Trophoblast cell (in vitro differentiated cells and primary cell): ENCODE measurements around the gene SLC30A3.

Experiments
- DNase-seq, 2 donors: peaks; one replicate each; pipeline ENCODE4 v3.0.0-alpha.2; 2016
- H2AFZ ChIP-seq: 2 replicates; pipeline ENCODE4 v1.6.1; 2013; ENCODE audit warnings: low read length, moderate library complexity, mild to moderate bottlenecking; ENCODE audit not compliant: insufficient read depth, poor library complexity
- H2AK5ac ChIP-seq: 2 replicates; pipeline ENCODE4 v1.6.1; 2013; ENCODE audit warnings: mild to moderate bottlenecking, low read length
- H2BK120ac ChIP-seq: 2 replicates; pipeline ENCODE4 v1.6.1; 2013; ENCODE audit warnings: low read length, mild to moderate bottlenecking, moderate library complexity; ENCODE audit not compliant: insufficient read depth, poor library complexity
- H2BK12ac ChIP-seq: 2 replicates; pipeline ENCODE4 v1.6.1; 2013; ENCODE audit warnings: mild to moderate bottlenecking, low read length, moderate library complexity
- H2BK5ac ChIP-seq: 2 replicates; pipeline ENCODE4 v1.6.1; 2013; ENCODE audit warnings: low read length, low read depth, moderate library complexity, mild to moderate bottlenecking; ENCODE audit not compliant: poor library complexity
- H3K14ac ChIP-seq: 2 replicates; pipeline ENCODE4 v1.6.1; 2013; ENCODE audit warnings: mild to moderate bottlenecking, low read length
- H3K18ac ChIP-seq: 2 replicates; pipeline ENCODE4 v1.6.1; 2013; ENCODE audit warnings: mild to moderate bottlenecking, low read length
- H3K23ac ChIP-seq: 2 replicates; pipeline ENCODE4 v1.6.1; 2013; ENCODE audit warnings: low read length
- H3K27ac ChIP-seq: 2 replicates; pipeline ENCODE4 v1.5.1; 2013; ENCODE audit warnings: low read depth, mild to moderate bottlenecking, inconsistent platforms, low read length, moderate library complexity
- H3K27me3 ChIP-seq: 2 replicates; pipeline ENCODE4 v1.6.1; 2013; ENCODE audit warnings: inconsistent platforms, mild to moderate bottlenecking, low read length, moderate library complexity; ENCODE audit not compliant: insufficient read depth
- H3K36me3 ChIP-seq, 2 experiments: 1 replicate in 1 of 2; 2 replicates in 1 of 2; pipeline ENCODE4 v1.6.1; 2013; ENCODE audit warnings: low read length in 2 of 2, mild to moderate bottlenecking in 2 of 2, moderate library complexity in 1 of 2; ENCODE audit not compliant: insufficient read depth in 2 of 2, control insufficient read depth in 1 of 2
- H3K4ac ChIP-seq: 2 replicates; pipeline ENCODE4 v1.6.1; 2013; ENCODE audit warnings: low read depth, mild to moderate bottlenecking, low read length, moderate library complexity
- H3K4me1 ChIP-seq, 2 experiments: 1 replicate in 1 of 2; 2 replicates in 1 of 2; pipeline ENCODE4 v1.6.1; 2013; ENCODE audit warnings: low read length in 2 of 2, mild to moderate bottlenecking in 2 of 2, moderate library complexity in 1 of 2; ENCODE audit not compliant: insufficient read depth in 2 of 2, control insufficient read depth in 1 of 2
- H3K4me2 ChIP-seq: 2 replicates; pipeline ENCODE4 v1.6.1; 2013; ENCODE audit warnings: inconsistent platforms, mild to moderate bottlenecking, low read length, moderate library complexity
- H3K4me3 ChIP-seq: 2 replicates; pipeline ENCODE4 v1.5.1; 2013; ENCODE audit warnings: mild to moderate bottlenecking, low read depth, low read length, inconsistent platforms
- H3K79me1 ChIP-seq: one replicate; pipeline ENCODE4 v1.6.1; 2013; ENCODE audit warnings: low read length
- H3K79me2 ChIP-seq: 2 replicates; pipeline ENCODE4 v1.6.1; 2013; ENCODE audit warnings: low read length, mild to moderate bottlenecking; ENCODE audit not compliant: control insufficient read depth, insufficient read depth, poor library complexity
- H3K9ac ChIP-seq: 2 replicates; pipeline ENCODE4 v1.6.1; 2013; ENCODE audit warnings: mild to moderate bottlenecking, low read length
- H3K9me3 ChIP-seq: 2 replicates; pipeline ENCODE4 v1.6.1; 2013; ENCODE audit warnings: low read depth, mild to moderate bottlenecking, control low read depth, inconsistent platforms, low read length; ENCODE audit not compliant: insufficient read depth
- H4K12ac ChIP-seq: 2 replicates; pipeline ENCODE4 v1.6.1; 2013; ENCODE audit warnings: low read depth, mild to moderate bottlenecking, low read length, moderate library complexity
- H4K8ac ChIP-seq: 2 replicates; pipeline ENCODE4 v1.6.1; 2013; ENCODE audit warnings: low read depth, mild to moderate bottlenecking, low read length, moderate library complexity
- H4K91ac ChIP-seq: one replicate; pipeline ENCODE4 v1.6.1; 2013; ENCODE audit warnings: low read depth, mild to moderate bottlenecking, low read length, moderate library complexity
- WGBS: extraction: QIAGEN DNeasy Blood & Tissue Kit; methylation state at CpG from one replicate; pipeline ENCODE4 v1.1.7; 2013; ENCODE audit warnings: missing lambda C conversion rate; ENCODE audit not compliant: insufficient read length, insufficient coverage; ENCODE audit errors: extremely low coverage; 5-methylcytosine and 5-hydroxymethylcytosine counted together

SLC30A3 gene

GRCh38 chr2:27249891-27250651 lies 12.8 kb downstream of the SLC30A3 start:
- Histone ChIP-seq H2BK120ac (no peak overlapping the region), H3K79me2 (no peaks in the 10 kb centered on the region), H3K4me3 (no peak overlapping the region), H2BK5ac (no peak overlapping the region), H3K79me1 (no peaks in the 10 kb centered on the region), H3K27me3 (no peaks in the 10 kb centered on the region), H3K23ac (no peak overlapping the region), H3K18ac (no peak overlapping the region), H3K4me2 (peak overlapping the region; percentile 19), H3K27ac (no peak overlapping the region), H2AK5ac (no peak overlapping the region), H4K8ac (peak overlapping the region; percentile 24), H4K91ac (no peak overlapping the region), H3K14ac (no peak overlapping the region), H3K4me1 (no peaks in the 10 kb centered on the region), H2AFZ (no peak overlapping the region), H3K36me3 (peaks cover 0 to 2% of the 10 kb centered on the region in 2 experiments), H4K12ac (peak overlapping the region; percentile 31), H3K9me3 (no peaks in the 10 kb centered on the region), H2BK12ac (no peak overlapping the region), H3K9ac (no peak overlapping the region), H3K4ac (no peak overlapping the region)
- peak in 1 of 2 donors; percentile 25 for DNase-seq
- no CpG with 5 or more reads among the region's 22 CpGs for WGBS

- no peak overlapping the region for H4K8ac ChIP-seq
- H3K4me2 ChIP-seq: no peak overlapping the region
- no peak overlapping the region for H2BK120ac ChIP-seq
- no peaks in the 10 kb centered on the region for H3K9me3 ChIP-seq
- no peaks in the 10 kb centered on the region for H3K79me2 ChIP-seq
- no peaks in the 10 kb centered on the region for H3K4me1 ChIP-seq
- H3K27ac ChIP-seq: no peak overlapping the region
- no peak overlapping the region for H3K14ac ChIP-seq
- H2AFZ ChIP-seq: no peak overlapping the region
- no peak overlapping the region for H3K4ac ChIP-seq
- WGBS: no CpG with 5 or more reads among the region's 12 CpGs
- H2AK5ac ChIP-seq: no peak overlapping the region
- no peaks in the 10 kb centered on the region for H3K79me1 ChIP-seq
- no peak overlapping the region for H2BK5ac ChIP-seq
- no peak overlapping the region for H3K9ac ChIP-seq
- H2BK12ac ChIP-seq: no peak overlapping the region
- no peak for DNase-seq
- H3K36me3 ChIP-seq: peaks cover under 1 to 8% of the 10 kb centered on the region in 2 experiments
- H4K12ac ChIP-seq: no peak overlapping the region
- no peak overlapping the region for H3K23ac ChIP-seq
- H4K91ac ChIP-seq: no peak overlapping the region
- H3K4me3 ChIP-seq: no peak overlapping the region
- H3K27me3 ChIP-seq: no peaks in the 10 kb centered on the region
- H3K18ac ChIP-seq: no peak overlapping the region
These were observed 13.5 kb downstream of the SLC30A3 start for GRCh38 chr2:27249159-27249890.

GRCh38 chr2:27247893-27248292 lies 15.0 kb downstream of the SLC30A3 start:
- H4K91ac ChIP-seq: no peak overlapping the region
- WGBS: no CpG with 5 or more reads among the region's 4 CpGs
- no peak overlapping the region for H3K4me2 ChIP-seq

GRCh38 chr2:27245626-27246025 lies 17.2 kb downstream of the SLC30A3 start:
- H3K9me3 ChIP-seq: peaks cover 2% of the 10 kb centered on the region
- H2BK5ac ChIP-seq: no peak overlapping the region
- H4K8ac ChIP-seq: no peak overlapping the region
- no CpG with 5 or more reads among the region's 4 CpGs for WGBS
- no peaks in the 10 kb centered on the region for H3K79me1 ChIP-seq
- no peak overlapping the region for H3K23ac ChIP-seq
- H3K4me2 ChIP-seq: no peak overlapping the region
- no peak overlapping the region for H3K4me3 ChIP-seq
- no peaks in the 10 kb centered on the region for H3K79me2 ChIP-seq
- no peaks in the 10 kb centered on the region for H3K27me3 ChIP-seq
- no peak overlapping the region for H2BK12ac ChIP-seq
- peaks cover 38 to 45% of the 10 kb centered on the region in 2 experiments for H3K36me3 ChIP-seq
- no peak overlapping the region for H3K4ac ChIP-seq
- no peak overlapping the region for H3K18ac ChIP-seq
- H3K27ac ChIP-seq: no peak overlapping the region
- H3K9ac ChIP-seq: no peak overlapping the region
- H3K4me1 ChIP-seq: no peaks in the 10 kb centered on the region
- no peak overlapping the region for H2AK5ac ChIP-seq
- no peak overlapping the region for H2BK120ac ChIP-seq
- H3K14ac ChIP-seq: no peak overlapping the region
- no peak overlapping the region for H4K12ac ChIP-seq
- H2AFZ ChIP-seq: no peak overlapping the region
- no peak for DNase-seq
- no peak overlapping the region for H4K91ac ChIP-seq

More at GRCh38 chr2:27247893-27248292, 15.0 kb downstream of the SLC30A3 start:
- H3K27me3 ChIP-seq: no peaks in the 10 kb centered on the region
- no peak overlapping the region for H2AK5ac ChIP-seq
- no peak overlapping the region for H2AFZ ChIP-seq
- no peaks in the 10 kb centered on the region for H3K79me1 ChIP-seq
- no peak overlapping the region for H3K4me3 ChIP-seq
- no peak overlapping the region for H4K8ac ChIP-seq
- no peak overlapping the region for H3K9ac ChIP-seq
- no peak for DNase-seq
- no peak overlapping the region for H3K23ac ChIP-seq
- no peak overlapping the region for H3K4ac ChIP-seq
- no peak overlapping the region for H3K27ac ChIP-seq
- H3K79me2 ChIP-seq: no peaks in the 10 kb centered on the region
- H4K12ac ChIP-seq: no peak overlapping the region
- H3K14ac ChIP-seq: no peak overlapping the region
- H2BK5ac ChIP-seq: no peak overlapping the region
- H3K18ac ChIP-seq: no peak overlapping the region
- no peak overlapping the region for H2BK12ac ChIP-seq
- peaks cover 15 to 22% of the 10 kb centered on the region in 2 experiments for H3K36me3 ChIP-seq
- H2BK120ac ChIP-seq: no peak overlapping the region
- H3K9me3 ChIP-seq: no peaks in the 10 kb centered on the region
- no peaks in the 10 kb centered on the region for H3K4me1 ChIP-seq
